Measurements from ENCODE around the gene NFIL3.
A peak's percentile ranks its signal among the peaks of the same experiment; 100 is the strongest.
"Not testable (repeated sequence)": the region's sequence is repeated elsewhere in the genome, so short reads cannot be mapped to it uniquely, and the experiment has no call there.

Gene NFIL3

GRCh38 chr9:91393826-91394225 is 29.8 kb downstream of the NFIL3 start:
- DNase-seq, result no peak

- no peak for DNase-seq
These were observed 31.2 kb downstream of the NFIL3 start for GRCh38 chr9:91392435-91392834.

GRCh38 chr9:91391818-91392217 is 31.8 kb downstream of the NFIL3 start:
- DNase-seq, result no peak

GRCh38 chr9:91391412-91391811 is 32.2 kb downstream of the NFIL3 start:
- no peak for DNase-seq

GRCh38 chr9:91389686-91390085 is 33.9 kb downstream of the NFIL3 start:
- DNase-seq, result not testable (repeated sequence)

GRCh38 chr9:91386765-91387164 is 36.9 kb downstream of the NFIL3 start:
- no peak for DNase-seq

- no peak for DNase-seq
These were observed 38.7 kb downstream of the NFIL3 start for GRCh38 chr9:91384954-91385353.

GRCh38 chr9:91383577-91383976 is 40.1 kb downstream of the NFIL3 start:
- DNase-seq, result no peak

GRCh38 chr9:91382298-91382697 is 41.3 kb downstream of the NFIL3 start:
- no peak for DNase-seq

- DNase-seq, result no peak
These were observed 44.2 kb downstream of the NFIL3 start for GRCh38 chr9:91379426-91379825.

GRCh38 chr9:91378695-91379127 is 44.9 kb downstream of the NFIL3 start:
- DNase-seq, result no peak

- not testable (repeated sequence) for DNase-seq
These were observed 45.6 kb downstream of the NFIL3 start for GRCh38 chr9:91378054-91378453.

GRCh38 chr9:91376239-91376638 is 47.4 kb downstream of the NFIL3 start:
- DNase-seq, result no peak

GRCh38 chr9:91374939-91375338 is 48.7 kb downstream of the NFIL3 start:
- DNase-seq, result no peak

- no peak for DNase-seq
These were observed 51.7 kb downstream of the NFIL3 start for GRCh38 chr9:91371894-91372293.

- DNase-seq, result not testable (repeated sequence)
These were observed 53.6 kb downstream of the NFIL3 start for GRCh38 chr9:91370006-91370405.

GRCh38 chr9:91364702-91365101 is 58.9 kb downstream of the NFIL3 start:
- DNase-seq, result no peak

GRCh38 chr9:91364005-91364404 is 59.6 kb downstream of the NFIL3 start:
- DNase-seq, result no peak

- no peak for DNase-seq
These were observed 61.5 kb downstream of the NFIL3 start for GRCh38 chr9:91362051-91362611.

- peak; percentile 21 for DNase-seq
These were observed 62.2 kb downstream of the NFIL3 start, which contains the start of gene AUH for GRCh38 chr9:91361291-91362050. Gene AUH, minus strand, starts transcription at chr9:91361918. Its CDS starts 29 bp downstream, at chr9:91361889.

- DNase-seq, result no peak
These were observed 62.9 kb downstream of the NFIL3 start for GRCh38 chr9:91360551-91361290.

- DNase-seq, result no peak
These were observed 63.7 kb downstream of the NFIL3 start for GRCh38 chr9:91359734-91360470.

GRCh38 chr9:91359083-91359482 is 64.5 kb downstream of the NFIL3 start:
- no peak for DNase-seq
